GM21390 (cell line): ENCODE data around the gene TTC28.

ENCODE experiments used
- ATAC-seq: cut with Tn5 transposase; IDR thresholded peaks from one replicate; pipeline ENCODE4 v1.9.1; 2021; ENCODE audit not compliant: unreplicated experiment

TTC28 gene

GRCh38 chr22:28027453-28028448 lies 651.9 kb downstream of the TTC28 start:
- ATAC-seq: no peak

GRCh38 chr22:28025866-28026575 lies 653.6 kb downstream of the TTC28 start:
- no peak for ATAC-seq

GRCh38 chr22:28025333-28025732 lies 654.3 kb downstream of the TTC28 start:
- no peak for ATAC-seq

GRCh38 chr22:28024422-28024888 lies 655.2 kb downstream of the TTC28 start:
- no peak for ATAC-seq

- ATAC-seq: no peak
These were observed 655.9 kb downstream of the TTC28 start for GRCh38 chr22:28023774-28024173.

- ATAC-seq: no peak
These were observed 656.6 kb downstream of the TTC28 start for GRCh38 chr22:28023036-28023435.

GRCh38 chr22:28021998-28022660 lies 657.5 kb downstream of the TTC28 start:
- no peak for ATAC-seq

- ATAC-seq: no peak
These were observed 658.3 kb downstream of the TTC28 start for GRCh38 chr22:28021116-28021997.

- ATAC-seq: no peak
These were observed 659.5 kb downstream of the TTC28 start for GRCh38 chr22:28019881-28020861.

GRCh38 chr22:28019360-28019759 lies 660.3 kb downstream of the TTC28 start:
- no peak for ATAC-seq

- no peak for ATAC-seq
These were observed 661.1 kb downstream of the TTC28 start for GRCh38 chr22:28018461-28018927.

GRCh38 chr22:28017859-28018258 lies 661.8 kb downstream of the TTC28 start:
- no peak for ATAC-seq

- ATAC-seq: no peak
These were observed 662.2 kb downstream of the TTC28 start for GRCh38 chr22:28017558-28017820.

GRCh38 chr22:28016781-28017557 lies 662.7 kb downstream of the TTC28 start:
- ATAC-seq: no peak

- ATAC-seq: no peak
These were observed 663.7 kb downstream of the TTC28 start for GRCh38 chr22:28015676-28016601.

GRCh38 chr22:28015046-28015425 lies 664.6 kb downstream of the TTC28 start:
- no peak for ATAC-seq

- ATAC-seq: no peak
These were observed 665.2 kb downstream of the TTC28 start for GRCh38 chr22:28014211-28015045.
